HL-60 (cell line): ENCODE data around the gene TIMMDC1.

Experiments
- DNase-seq, 2 experiments: peaks; one replicate each; pipeline ENCODE4 v3.0.0-alpha.2; 2010 to 2020; ENCODE audit warnings: low read depth in 1 of 2, low spot score in 1 of 2
- H3K27ac ChIP-seq: fragments of 250-450 bp; sonication (Bioruptor Pico); replicated peaks from 2 replicates; pipeline ENCODE4 v1.5.1; 2020; ENCODE audit warnings: mild to moderate bottlenecking, moderate library complexity
- H3K27me3 ChIP-seq: fragments of 250-450 bp; sonication (Bioruptor Pico); 2 replicates; pipeline ENCODE4 v1.5.1; 2021; ENCODE audit warnings: mild to moderate bottlenecking, moderate library complexity; ENCODE audit not compliant: insufficient read depth, poor library complexity, severe bottlenecking
- H3K4me3 ChIP-seq: replicated peaks from 2 replicates; pipeline ENCODE4 v1.5.1; 2011; ENCODE audit warnings: mild to moderate bottlenecking, control low read depth, low read length; ENCODE audit not compliant: insufficient read depth
- GABPA ChIP-seq: IDR thresholded peaks from 2 replicates; pipeline ENCODE4 v1.6.1; 2012; ENCODE audit warnings: low read depth
- POLR2AphosphoS5 ChIP-seq: IDR thresholded peaks from 2 replicates; pipeline ENCODE4 v1.6.1; 2012; ENCODE audit warnings: low read depth
- REST ChIP-seq: IDR thresholded peaks from 2 replicates; pipeline ENCODE4 v1.6.1; 2012; ENCODE audit warnings: low read depth; ENCODE audit not compliant: insufficient replicate concordance
- SPI1 ChIP-seq: IDR thresholded peaks from 2 replicates; pipeline ENCODE4 v1.6.1; 2012; ENCODE audit warnings: low read depth, mild to moderate bottlenecking, borderline replicate concordance
- TF ChIP-seq, protein P1 (sequence below): IDR thresholded peaks from one replicate; pipeline ENCODE4 v1.5.1; 2011; ENCODE audit warnings: low read length, control low read depth, inconsistent platforms; ENCODE audit not compliant: insufficient read depth

TIMMDC1 gene

GRCh38 chr3:119510690-119511089 lies 12.3 kb downstream of the TIMMDC1 start:
- no peak for DNase-seq

DNA sequence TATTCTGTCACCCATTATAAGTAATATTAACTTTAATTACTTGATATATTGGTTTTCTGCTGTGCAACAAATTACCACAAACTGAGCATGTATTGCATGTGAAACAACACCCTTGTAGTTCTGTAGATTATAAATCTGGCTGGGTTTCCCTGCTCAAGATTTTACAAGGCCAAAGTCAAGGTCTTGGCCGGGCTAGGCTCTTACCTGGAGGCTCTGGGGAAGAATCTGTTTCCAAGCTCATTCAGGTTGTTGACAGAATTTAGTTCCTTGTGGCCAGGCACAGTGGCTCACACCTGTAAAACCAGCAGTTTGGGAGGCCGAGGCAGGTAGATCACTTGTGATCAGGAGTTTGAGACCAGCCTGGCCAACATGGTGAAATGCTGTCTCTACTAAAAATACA lies 16.3 kb downstream of the TIMMDC1 start:
- no peak for TF ChIP-seq POLR2AphosphoS5
- TF ChIP-seq GABPA: no peak
- TF ChIP-seq SPI1: no peak
- no peak for TF ChIP-seq REST
- TF ChIP-seq, protein P1, sequence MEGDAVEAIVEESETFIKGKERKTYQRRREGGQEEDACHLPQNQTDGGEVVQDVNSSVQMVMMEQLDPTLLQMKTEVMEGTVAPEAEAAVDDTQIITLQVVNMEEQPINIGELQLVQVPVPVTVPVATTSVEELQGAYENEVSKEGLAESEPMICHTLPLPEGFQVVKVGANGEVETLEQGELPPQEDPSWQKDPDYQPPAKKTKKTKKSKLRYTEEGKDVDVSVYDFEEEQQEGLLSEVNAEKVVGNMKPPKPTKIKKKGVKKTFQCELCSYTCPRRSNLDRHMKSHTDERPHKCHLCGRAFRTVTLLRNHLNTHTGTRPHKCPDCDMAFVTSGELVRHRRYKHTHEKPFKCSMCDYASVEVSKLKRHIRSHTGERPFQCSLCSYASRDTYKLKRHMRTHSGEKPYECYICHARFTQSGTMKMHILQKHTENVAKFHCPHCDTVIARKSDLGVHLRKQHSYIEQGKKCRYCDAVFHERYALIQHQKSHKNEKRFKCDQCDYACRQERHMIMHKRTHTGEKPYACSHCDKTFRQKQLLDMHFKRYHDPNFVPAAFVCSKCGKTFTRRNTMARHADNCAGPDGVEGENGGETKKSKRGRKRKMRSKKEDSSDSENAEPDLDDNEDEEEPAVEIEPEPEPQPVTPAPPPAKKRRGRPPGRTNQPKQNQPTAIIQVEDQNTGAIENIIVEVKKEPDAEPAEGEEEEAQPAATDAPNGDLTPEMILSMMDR: no peak
- no peak overlapping the region for H3K27ac ChIP-seq
- no peaks in the 10 kb centered on the region for H3K27me3 ChIP-seq
- no peak for DNase-seq
- H3K4me3 ChIP-seq: no peak overlapping the region

More at GRCh38 chr3:119510690-119511089, 12.3 kb downstream of the TIMMDC1 start:
- no peak for TF ChIP-seq POLR2AphosphoS5
- no peak for TF ChIP-seq SPI1
- TF ChIP-seq, protein P1: no peak
- TF ChIP-seq GABPA: no peak
- TF ChIP-seq REST: no peak
- Histone ChIP-seq H3K27me3 (no peaks in the 10 kb centered on the region), H3K4me3 (no peak overlapping the region), H3K27ac (no peak overlapping the region)

DNA sequence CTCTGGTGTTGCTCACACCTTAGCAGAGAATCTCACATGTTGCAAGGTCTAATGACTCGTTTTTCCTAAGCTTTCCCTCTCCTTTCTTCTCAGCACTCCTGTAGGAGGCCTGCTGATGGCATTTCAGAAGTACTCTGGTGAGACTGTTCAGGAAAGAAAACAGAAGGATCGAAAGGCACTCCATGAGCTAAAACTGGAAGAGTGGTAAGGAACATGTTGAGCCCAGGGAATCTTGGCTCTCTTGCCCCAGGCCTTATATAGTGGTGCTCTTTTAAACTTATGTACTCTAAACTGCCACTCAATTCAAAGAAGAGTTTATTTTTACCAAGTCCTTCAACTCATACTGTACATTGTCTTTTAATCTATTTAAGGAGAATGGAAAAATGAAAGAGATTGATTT lies 18.8 kb downstream of the TIMMDC1 start:
- no peak overlapping the region for H3K4me3 ChIP-seq
- DNase-seq: no peak
- H3K27ac ChIP-seq: no peak overlapping the region
- TF ChIP-seq, protein P1: no peak
- TF ChIP-seq SPI1 (no peak), REST (no peak), POLR2AphosphoS5 (no peak), GABPA (no peak)
- no peaks in the 10 kb centered on the region for H3K27me3 ChIP-seq
